Smooth muscle cell (in vitro differentiated cells): ENCODE measurements around the gene BPTF. TPM values are rescaled to one million over a fixed set of nuclear protein-coding genes. Genes with fewer than 3 reads are reported as not detected.
"Not testable (repeated sequence)": the region's sequence is repeated elsewhere in the genome, so short reads cannot be mapped to it uniquely, and the experiment has no call there.

Source experiments
- DNase-seq: peaks from one replicate; lab custom pipeline; 2025; ENCODE audit not compliant: unreplicated experiment; lab: John Stamatoyannopoulos, UW
- H2AFZ ChIP-seq: fragments of 200-600 bp; sonication (generic); 2 replicates; pipeline ENCODE4 v1.6.0; 2016; ENCODE audit warnings: antibody characterized with exemption, low read depth, mild to moderate bottlenecking
- H3F3A ChIP-seq: fragments of 200-600 bp; sonication (generic); 2 replicates; pipeline ENCODE4 v1.6.0; 2017; ENCODE audit warnings: antibody characterized with exemption, low read depth
- H3K27ac ChIP-seq: fragments of 200-600 bp; sonication (generic); 2 replicates; pipeline ENCODE4 v1.5.1; 2016; ENCODE audit warnings: low read depth, mild to moderate bottlenecking
- H3K27me3 ChIP-seq: fragments of 200-600 bp; sonication (generic); 2 replicates; pipeline ENCODE4 v1.6.1; 2016; ENCODE audit warnings: low read depth, mild to moderate bottlenecking
- H3K36me3 ChIP-seq: fragments of 200-600 bp; sonication (generic); 2 replicates; pipeline ENCODE4 v1.5.1; 2016; ENCODE audit warnings: low read depth
- H3K4me1 ChIP-seq: fragments of 200-600 bp; sonication (generic); 2 replicates; pipeline ENCODE4 v1.5.1; 2016; ENCODE audit warnings: low read depth
- H3K4me2 ChIP-seq: fragments of 200-600 bp; sonication (generic); 2 replicates; pipeline ENCODE4 v1.6.0; 2016; ENCODE audit warnings: mild to moderate bottlenecking
- H3K4me3 ChIP-seq: fragments of 200-600 bp; sonication (generic); 2 replicates; pipeline ENCODE4 v1.5.1; 2016; ENCODE audit warnings: mild to moderate bottlenecking
- H3K79me2 ChIP-seq: fragments of 200-600 bp; sonication (generic); 2 replicates; pipeline ENCODE4 v1.6.0; 2016; ENCODE audit warnings: low read depth, mild to moderate bottlenecking
- H3K9ac ChIP-seq: fragments of 200-600 bp; sonication (generic); 2 replicates; pipeline ENCODE4 v1.6.0; 2016; ENCODE audit warnings: low read depth
- H3K9me3 ChIP-seq: fragments of 200-600 bp; sonication (generic); replicated peaks from 2 replicates; pipeline ENCODE4 v1.5.1; 2016; ENCODE audit warnings: low read depth
- H4K20me1 ChIP-seq: fragments of 200-600 bp; sonication (generic); 2 replicates; pipeline ENCODE4 v1.6.0; 2016; ENCODE audit warnings: low read depth
- WGBS: methylation state at CpG from one replicate; pipeline ENCODE4 v1.1.7; 2016; ENCODE audit warnings: low lambda C conversion rate; 5-methylcytosine and 5-hydroxymethylcytosine counted together
- polyA plus RNA-seq: library from polyadenylated mRNA; unstranded; fragments of >200 nt; fragmentation: Nextera tagmentation; extraction: Ambion mirVana; gene quantifications from 2 replicates; pipeline ENCODE4 v1.2.1, GENCODE V29; 2016
- total RNA-seq: library from RNA; depleted of rRNA; stranded (reverse); fragments of >200 nt; gene quantifications from 2 replicates; pipeline ENCODE4 v1.2.3, GENCODE V29; 2014
- TF ChIP-seq, protein P1 (sequence below): fragments of 200-600 bp; sonication (generic); IDR thresholded peaks from 2 replicates; pipeline ENCODE4 v1.5.1; 2017; ENCODE audit warnings: borderline replicate concordance, mild to moderate bottlenecking, antibody characterized with exemption; ENCODE audit not compliant: insufficient read depth, poor library complexity, severe bottlenecking

Gene BPTF
- total and polyA plus RNA-seq, 2 experiments from 2014 or later: 26.8 to 51.2 TPM

DNA sequence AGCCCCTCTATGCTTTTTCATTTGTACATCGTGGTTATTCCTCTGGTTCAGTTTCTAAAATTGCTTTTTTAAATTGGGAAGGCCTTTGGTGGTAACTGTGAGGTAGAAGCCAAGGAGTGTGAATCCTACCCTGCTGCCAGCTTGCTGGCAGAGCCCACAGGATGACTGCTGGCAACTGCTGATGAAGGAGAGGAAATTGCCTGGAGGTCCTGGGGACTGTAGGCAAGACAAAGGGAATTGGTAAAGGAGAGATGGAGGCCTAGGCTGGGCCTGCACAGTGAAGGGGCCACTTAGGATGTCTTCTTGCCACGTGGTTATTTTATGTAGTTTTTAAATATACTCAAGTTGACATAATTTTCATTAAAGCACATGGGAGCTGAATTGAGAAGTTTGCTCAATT is 155.2 kb downstream of the BPTF start:
- Histone ChIP-seq H3K36me3 (no peaks in the 10 kb centered on the region), H3K9ac (no peak overlapping the region), H3K4me1 (no peaks in the 10 kb centered on the region), H2AFZ (no peak overlapping the region), H3K4me3 (no peak overlapping the region), H3K9me3 (no peaks in the 10 kb centered on the region), H4K20me1 (peaks cover 2% of the 10 kb centered on the region), H3K27ac (no peak overlapping the region), H3F3A (peaks cover 3% of the 10 kb centered on the region), H3K27me3 (no peaks in the 10 kb centered on the region), H3K79me2 (no peaks in the 10 kb centered on the region), H3K4me2 (no peak overlapping the region)
- WGBS: 96% methylated on average over 2 of the region's 2 CpGs
- TF ChIP-seq, protein P1, sequence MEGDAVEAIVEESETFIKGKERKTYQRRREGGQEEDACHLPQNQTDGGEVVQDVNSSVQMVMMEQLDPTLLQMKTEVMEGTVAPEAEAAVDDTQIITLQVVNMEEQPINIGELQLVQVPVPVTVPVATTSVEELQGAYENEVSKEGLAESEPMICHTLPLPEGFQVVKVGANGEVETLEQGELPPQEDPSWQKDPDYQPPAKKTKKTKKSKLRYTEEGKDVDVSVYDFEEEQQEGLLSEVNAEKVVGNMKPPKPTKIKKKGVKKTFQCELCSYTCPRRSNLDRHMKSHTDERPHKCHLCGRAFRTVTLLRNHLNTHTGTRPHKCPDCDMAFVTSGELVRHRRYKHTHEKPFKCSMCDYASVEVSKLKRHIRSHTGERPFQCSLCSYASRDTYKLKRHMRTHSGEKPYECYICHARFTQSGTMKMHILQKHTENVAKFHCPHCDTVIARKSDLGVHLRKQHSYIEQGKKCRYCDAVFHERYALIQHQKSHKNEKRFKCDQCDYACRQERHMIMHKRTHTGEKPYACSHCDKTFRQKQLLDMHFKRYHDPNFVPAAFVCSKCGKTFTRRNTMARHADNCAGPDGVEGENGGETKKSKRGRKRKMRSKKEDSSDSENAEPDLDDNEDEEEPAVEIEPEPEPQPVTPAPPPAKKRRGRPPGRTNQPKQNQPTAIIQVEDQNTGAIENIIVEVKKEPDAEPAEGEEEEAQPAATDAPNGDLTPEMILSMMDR: no peak
- no peak for DNase-seq

GRCh38 chr17:67980883-67981282 is 155.6 kb downstream of the BPTF start:
- H3K4me1 ChIP-seq, H4K20me1 ChIP-seq, H3K4me2 ChIP-seq, H3K9ac ChIP-seq, H2AFZ ChIP-seq, H3K4me3 ChIP-seq, H3F3A ChIP-seq, H3K27ac ChIP-seq, H3K27me3 ChIP-seq, DNase-seq, H3K36me3 ChIP-seq, H3K79me2 ChIP-seq, H3K9me3 ChIP-seq: not testable (repeated sequence)
- WGBS: 64% methylated on average over 3 of the region's 3 CpGs

GRCh38 chr17:67982034-67982640 is 156.8 kb downstream of the BPTF start:
- Histone ChIP-seq H3K36me3 (no peaks in the 10 kb centered on the region), H3K9me3 (no peaks in the 10 kb centered on the region), H3K9ac (no peak overlapping the region), H3K4me3 (no peak overlapping the region), H4K20me1 (peaks cover 2% of the 10 kb centered on the region), H2AFZ (no peak overlapping the region), H3K27ac (no peak overlapping the region), H3F3A (peaks cover 3% of the 10 kb centered on the region), H3K27me3 (no peaks in the 10 kb centered on the region), H3K79me2 (no peaks in the 10 kb centered on the region), H3K4me1 (no peaks in the 10 kb centered on the region), H3K4me2 (no peak overlapping the region)
- no peak for DNase-seq
- TF ChIP-seq, protein P1: no peak
- WGBS: 70% methylated on average over 9 of the region's 9 CpGs

DNA sequence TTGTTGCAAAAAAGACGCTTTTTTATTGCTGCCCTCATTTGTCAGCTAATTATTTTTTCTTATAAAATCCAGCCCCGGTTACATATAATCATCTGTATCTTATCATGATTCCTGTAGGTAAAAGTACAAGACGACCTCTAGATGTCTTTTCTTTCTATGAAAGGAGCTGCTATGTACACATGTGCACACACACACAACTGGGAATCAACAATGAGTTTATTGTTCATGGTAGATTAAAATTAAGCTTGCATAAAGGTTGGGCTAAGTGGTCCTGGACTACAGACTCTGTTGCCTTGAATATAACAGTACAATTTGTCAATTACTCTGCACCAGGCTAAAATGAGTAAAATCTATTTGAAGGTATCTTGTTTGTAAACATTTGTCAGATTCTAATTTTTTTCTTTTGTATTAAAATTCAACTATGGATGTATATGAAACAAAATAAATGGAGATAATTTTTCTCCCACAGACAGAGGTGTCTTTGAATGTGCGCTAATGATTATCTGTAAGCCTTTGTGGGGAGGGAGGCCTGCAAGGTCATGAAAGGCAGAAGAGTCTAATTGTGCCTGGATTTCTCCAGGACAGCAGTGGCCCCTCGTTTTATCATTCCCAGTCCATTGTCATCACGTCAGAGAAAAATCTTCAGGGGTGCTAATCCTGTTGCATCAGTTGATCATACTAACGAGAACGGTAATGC is 157.5 kb downstream of the BPTF start:
- Histone ChIP-seq H3K79me2 (no peaks in the 10 kb centered on the region), H3K4me2 (no peak overlapping the region), H3K4me3 (no peak overlapping the region), H3K27ac (no peak overlapping the region), H3K9ac (no peak overlapping the region), H2AFZ (no peak overlapping the region), H3K36me3 (no peaks in the 10 kb centered on the region), H3K4me1 (no peaks in the 10 kb centered on the region), H4K20me1 (peaks cover 2% of the 10 kb centered on the region), H3K27me3 (no peaks in the 10 kb centered on the region), H3K9me3 (no peaks in the 10 kb centered on the region), H3F3A (peaks cover 3% of the 10 kb centered on the region)
- TF ChIP-seq, protein P1: no peak
- no peak for DNase-seq
- 89% methylated on average over 8 of the region's 8 CpGs for WGBS
